HG03064 (cell line): ENCODE data around the gene ACR.
"Not testable (repeated sequence)": the region's sequence is repeated elsewhere in the genome, so short reads cannot be mapped to it uniquely, and the experiment has no call there.

Experiments used
- ATAC-seq: cut with Tn5 transposase; IDR thresholded peaks from one replicate; pipeline ENCODE4 v1.9.1; 2021; ENCODE audit warnings: low read depth; ENCODE audit not compliant: unreplicated experiment

Gene ACR

GRCh38 chr22:50730941-50731661, 6.9 kb upstream of the ACR start:
- no peak for ATAC-seq

- ATAC-seq = no peak
Observed at GRCh38 chr22:50731811-50732624, 6.0 kb upstream of the ACR start.

- ATAC-seq = no peak
Observed at GRCh38 chr22:50732681-50733080, 5.3 kb upstream of the ACR start.

- ATAC-seq = no peak
Observed at GRCh38 chr22:50733521-50734342, 4.3 kb upstream of the ACR start.

- ATAC-seq = no peak
Observed at GRCh38 chr22:50734343-50734771, 3.6 kb upstream of the ACR start.

GRCh38 chr22:50734986-50735738, 2.8 kb upstream of the ACR start:
- ATAC-seq = no peak

- no peak for ATAC-seq
Observed at GRCh38 chr22:50735739-50736030, 2.3 kb upstream of the ACR start.

- no peak for ATAC-seq
Observed at GRCh38 chr22:50738649-50739227, 734 bp downstream of the ACR start.

- ATAC-seq = no peak
Observed at GRCh38 chr22:50739279-50739691, 1.3 kb downstream of the ACR start.

GRCh38 chr22:50739894-50740293, 1.9 kb downstream of the ACR start:
- no peak for ATAC-seq

GRCh38 chr22:50740714-50741113, 2.7 kb downstream of the ACR start:
- ATAC-seq = not testable (repeated sequence)

GRCh38 chr22:50744424-50744823, 6.4 kb downstream of the ACR start:
- not testable (repeated sequence) for ATAC-seq

- not testable (repeated sequence) for ATAC-seq
Observed at GRCh38 chr22:50747521-50747920, 9.5 kb downstream of the ACR start.

- not testable (repeated sequence) for ATAC-seq
Observed at GRCh38 chr22:50748630-50749029, 10.6 kb downstream of the ACR start.

GRCh38 chr22:50749302-50750074, 11.5 kb downstream of the ACR start:
- ATAC-seq = not testable (repeated sequence)

GRCh38 chr22:50755251-50755650, 17.2 kb downstream of the ACR start:
- not testable (repeated sequence) for ATAC-seq

- not testable (repeated sequence) for ATAC-seq
Observed at GRCh38 chr22:50756406-50756805, 18.4 kb downstream of the ACR start.

- ATAC-seq = not testable (repeated sequence)
Observed at GRCh38 chr22:50756949-50757491, 19.0 kb downstream of the ACR start.
